SK-N-SH (cell line): ENCODE results near the gene TMEM232. TPM values are rescaled to one million over a fixed set of nuclear protein-coding genes. Genes with fewer than 3 reads are reported as not detected.

Experiments
- CTCF ChIA-PET: fragments of 300-600, 350-600 bp; formaldehyde crosslinking; extraction: SDS; loops from one replicate; lab custom pipeline; 2021; lab: Yijun Ruan, JAX
- POLR2A ChIA-PET: fragments of 350-600 bp; sonication (Branson Sonifier 250); formaldehyde crosslinking; extraction: SDS; loops from one replicate; lab custom pipeline; 2020; ENCODE audit warnings: antibody characterized with exemption, inconsistent platforms; lab: Yijun Ruan, JAX
- DNase-seq: peaks from one replicate; pipeline ENCODE4 v3.0.0; 2012
- H2AFZ ChIP-seq: fragments of 200-600 bp; sonication (generic); 2 replicates; pipeline ENCODE4 v1.8.1; 2016; ENCODE audit warnings: antibody characterized with exemption, mild to moderate bottlenecking, low read depth
- H3F3A ChIP-seq: fragments of 200-600 bp; sonication (generic); replicated peaks from 2 replicates; pipeline ENCODE3; 2016; ENCODE audit warnings: antibody characterized with exemption, mild to moderate bottlenecking; ENCODE audit not compliant: insufficient read depth
- H3K27ac ChIP-seq, 2 experiments: fragments of 200-500 bp in 1 of 2; fragments of 200-600 bp in 1 of 2; sonication (Bioruptor generic) in 1 of 2; sonication (generic), shearing (Covaris generic) in 1 of 2; 2 replicates each; pipeline versions ENCODE4 v1.5.1 to v1.6.1; 2014 to 2016; ENCODE audit warnings: low read depth in 2 of 2, inconsistent platforms in 1 of 2, low read length in 1 of 2, mild to moderate bottlenecking in 1 of 2, mixed read lengths in 1 of 2
- H3K27me3 ChIP-seq: fragments of 200-600 bp; sonication (generic), shearing (Covaris generic); 2 replicates; pipeline ENCODE4 v1.6.1; 2016; ENCODE audit warnings: mixed run types; ENCODE audit not compliant: insufficient read depth
- H3K36me3 ChIP-seq, 2 experiments: fragments of 200-500 bp in 1 of 2; fragments of 200-600 bp in 1 of 2; sonication (Bioruptor generic) in 1 of 2; sonication (generic) in 1 of 2; replicated peaks in 1 of 2; 2 replicates each; pipeline versions ENCODE3 to v1.5.1; 2014 to 2016; ENCODE audit warnings: low read length in 1 of 2, mild to moderate bottlenecking in 1 of 2; ENCODE audit not compliant: insufficient read depth in 2 of 2, control insufficient read depth in 1 of 2
- H3K4me1 ChIP-seq, 2 experiments: fragments of 200-500 bp in 1 of 2; fragments of 200-600 bp in 1 of 2; sonication (Bioruptor generic) in 1 of 2; sonication (generic), shearing (Covaris generic) in 1 of 2; 2 replicates each; pipeline versions ENCODE4 v1.5.1 to v1.6.1; 2014 to 2016; ENCODE audit warnings: low read depth in 1 of 2, low read length in 1 of 2, mixed run types in 1 of 2; ENCODE audit not compliant: insufficient read depth in 2 of 2, control insufficient read depth in 1 of 2
- H3K4me2 ChIP-seq: fragments of 200-600 bp; sonication (generic), shearing (Covaris generic); 2 replicates; pipeline ENCODE4 v1.6.1; 2017; ENCODE audit warnings: mixed run types
- H3K4me3 ChIP-seq, 2 experiments: fragments of 200-500 bp in 1 of 2; fragments of 200-600 bp in 1 of 2; sonication (Bioruptor generic) in 1 of 2; sonication (generic), shearing (Covaris generic) in 1 of 2; 2 replicates each; pipeline versions ENCODE4 v1.5.1 to v1.8.1; 2014 to 2016; ENCODE audit warnings: low read depth in 2 of 2, inconsistent platforms in 1 of 2, low read length in 1 of 2, mild to moderate bottlenecking in 1 of 2, mixed read lengths in 1 of 2, moderate library complexity in 1 of 2
- H3K79me2 ChIP-seq: fragments of 200-600 bp; sonication (generic); 2 replicates; pipeline ENCODE4 v1.8.1; 2017; ENCODE audit warnings: mild to moderate bottlenecking; ENCODE audit not compliant: insufficient read depth
- H3K9ac ChIP-seq: fragments of 200-600 bp; sonication (generic); 2 replicates; pipeline ENCODE4 v1.6.1; 2017; ENCODE audit warnings: mixed run types
- H3K9me2 ChIP-seq: fragments of 200-600 bp; sonication (generic); 2 replicates; pipeline ENCODE4 v1.6.1; 2017; ENCODE audit warnings: mixed run types
- H3K9me3 ChIP-seq: fragments of 200-600 bp; sonication (generic); 2 replicates; pipeline ENCODE4 v1.6.1; 2017; ENCODE audit warnings: mixed run types, mild to moderate bottlenecking, moderate library complexity
- H4K20me1 ChIP-seq: fragments of 200-600 bp; sonication (generic); 2 replicates; pipeline ENCODE4 v1.6.1; 2017; ENCODE audit warnings: mild to moderate bottlenecking, mixed run types; ENCODE audit not compliant: insufficient read depth
- GATA2 ChIP-seq: sonication (generic); formaldehyde crosslinking; IDR thresholded peaks from 2 replicates; pipeline ENCODE4 v1.5.0; 2020; ENCODE audit warnings: mild to moderate bottlenecking, missing genetic modification reagents
- MXI1 ChIP-seq: IDR thresholded peaks from 2 replicates; pipeline ENCODE4 v1.6.1; 2012; ENCODE audit warnings: mild to moderate bottlenecking, low read depth, low read length, improper control_type of control experiment
- NFIC ChIP-seq: IDR thresholded peaks from 2 replicates; pipeline ENCODE4 v1.4.0; 2012; ENCODE audit warnings: borderline replicate concordance
- NRF1 ChIP-seq: IDR thresholded peaks from 2 replicates; pipeline ENCODE4 v1.6.1; 2012; ENCODE audit warnings: low read depth, mild to moderate bottlenecking, low read length
- PBX3 ChIP-seq: IDR thresholded peaks from 2 replicates; pipeline ENCODE4; 2012
- RAD21 ChIP-seq: IDR thresholded peaks from 2 replicates; pipeline ENCODE4 v1.6.1; 2012; ENCODE audit warnings: mild to moderate bottlenecking, low read length
- RXRA ChIP-seq: IDR thresholded peaks from 2 replicates; pipeline ENCODE4 v1.4.0; 2012; ENCODE audit warnings: low read depth, mild to moderate bottlenecking, borderline replicate concordance
- SMC3 ChIP-seq: IDR thresholded peaks from 2 replicates; pipeline ENCODE4 v1.6.1; 2012; ENCODE audit warnings: low read depth, low read length, improper control_type of control experiment
- TAF1 ChIP-seq: IDR thresholded peaks from 2 replicates; pipeline ENCODE4 v1.6.1; 2012; ENCODE audit warnings: low read depth, mild to moderate bottlenecking, low read length, moderate library complexity, borderline replicate concordance
- TCF12 ChIP-seq: IDR thresholded peaks from 2 replicates; pipeline ENCODE4 v1.4.0; 2012
- WGBS: methylation state at CpG from one replicate; pipeline ENCODE4 v1.1.6; 2017; ENCODE audit warnings: low lambda C conversion rate; 5-methylcytosine and 5-hydroxymethylcytosine counted together
- polyA plus RNA-seq, 3 experiments: library from polyadenylated mRNA; depleted of rRNA; stranded (reverse); fragments of >200 nt; gene quantifications; 2 replicates each; pipeline ENCODE4 v1.2.3, GENCODE V29; 2012

Gene TMEM232
- polyA plus RNA-seq, 1 of the 3 experiments (the other 2 are of a cell fraction) = 0.66 TPM

GRCh38 chr5:110718311-110718710, 8.2 kb downstream of the TMEM232 start:
- no peaks in the 10 kb centered on the region for H3K4me1 ChIP-seq
- no peak overlapping the region for H3K4me3 ChIP-seq
- H3K79me2 ChIP-seq = no peaks in the 10 kb centered on the region
- ChIA-PET CTCF (interaction anchor here (0.8 kb wide), 1 partner anchor 12 kb away, joined by 3 read pairs; no protein-coding TSS in a partner anchor), POLR2A (interaction anchor here (0.7 kb wide), 1 partner anchor 1003 kb away, joined by 4 read pairs; no protein-coding TSS in a partner anchor)
- no peaks in the 10 kb centered on the region for H3K27me3 ChIP-seq
- TF ChIP-seq PBX3 = 0 out of 2 replicates have a peak, but pooled peaks have one; percentile 11
- TF ChIP-seq GATA2 (CRISPR knock-in tag) = no peak
- no peaks in the 10 kb centered on the region for H4K20me1 ChIP-seq
- 36% methylated on average over 2 of the region's 2 CpGs for WGBS
- H3K9ac ChIP-seq = no peak overlapping the region
- H2AFZ ChIP-seq = no peak overlapping the region
- no peak for DNase-seq
- no peak overlapping the region for H3K27ac ChIP-seq
- H3K9me2 ChIP-seq = no peaks in the 10 kb centered on the region
- no peak overlapping the region for H3K4me2 ChIP-seq
- H3K9me3 ChIP-seq = no peaks in the 10 kb centered on the region
- no peaks in the 10 kb centered on the region for H3K36me3 ChIP-seq
- H3F3A ChIP-seq = peaks cover 3% of the 10 kb centered on the region

GRCh38 chr5:110716247-110717245, 9.9 kb downstream of the TMEM232 start:
- POLR2A ChIA-PET = no interaction called here
- Histone ChIP-seq H3K36me3 (no peaks in the 10 kb centered on the region), H4K20me1 (no peaks in the 10 kb centered on the region), H3K27ac (no peak overlapping the region), H3K9ac (no peak overlapping the region), H3K4me1 (no peaks in the 10 kb centered on the region), H3K27me3 (no peaks in the 10 kb centered on the region), H3K9me2 (no peaks in the 10 kb centered on the region), H3K9me3 (no peaks in the 10 kb centered on the region), H2AFZ (no peak overlapping the region), H3K4me2 (no peak overlapping the region), H3F3A (peaks cover 3% of the 10 kb centered on the region), H3K79me2 (no peaks in the 10 kb centered on the region), H3K4me3 (no peak overlapping the region)
- CTCF ChIA-PET = no interaction called here
- TF ChIP-seq MXI1 (no peak), SMC3 (no peak), NRF1 (no peak), NFIC (no peak), RAD21 (peak; percentile 18; the same call in 1 of the 2 replicates), RXRA (no peak), TAF1 (no peak), TCF12 (no peak)
- 68% methylated on average over 5 of the region's 5 CpGs for whole genome bisulfite sequencing
- DNase-seq = no peak
